Stimulated activated CD4-positive, alpha-beta T cell treated with anti-CD3 and anti-CD28 coated beads, Interleukin-1b, Interleukin-23, amount 100 ng/mL, for 48 hours (primary cell): Measurements from ENCODE around the gene ARHGAP4.
A peak's percentile ranks its signal among the peaks of the same experiment; 100 is the strongest.

ENCODE experiments used
- DNase-seq: peaks from one replicate; pipeline ENCODE4 v3.0.0-alpha.2; 2020

Gene ARHGAP4

DNA sequence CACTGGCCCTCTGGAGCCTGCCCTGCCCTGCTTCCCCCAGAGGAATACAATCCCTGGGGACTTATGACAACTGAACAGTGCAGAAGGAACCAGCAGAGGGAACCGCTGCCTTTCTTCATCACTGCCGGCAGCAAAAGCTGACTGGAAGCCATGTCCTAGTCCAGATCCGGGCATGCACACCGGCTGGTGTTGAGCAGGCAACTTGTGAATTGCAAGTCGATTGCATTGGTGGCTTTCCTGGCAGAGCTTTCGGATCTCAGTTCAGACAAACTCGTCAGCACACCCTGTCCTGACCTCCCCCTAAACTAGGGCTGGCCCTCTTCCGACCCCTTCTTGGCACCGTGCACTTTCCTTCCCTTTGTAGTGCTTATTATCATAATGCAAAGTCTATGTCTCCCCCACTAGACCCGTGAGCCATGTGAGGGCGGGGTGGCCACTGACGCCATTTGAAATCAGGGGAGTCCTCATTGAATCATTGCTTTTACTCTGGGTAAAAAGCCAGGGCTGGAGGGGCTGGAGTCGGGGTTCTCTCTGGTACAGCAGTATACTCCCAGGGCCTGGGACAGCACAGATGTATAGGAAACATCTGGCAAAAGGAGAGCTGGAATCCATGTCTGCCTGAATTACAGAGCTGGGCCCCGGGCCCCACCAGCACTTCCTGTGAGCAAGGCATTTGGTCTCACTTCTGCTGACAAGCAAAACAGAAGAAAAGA lies 1.8 kb downstream of the ARHGAP4 start:
- peak; percentile 38 for DNase-seq

DNA sequence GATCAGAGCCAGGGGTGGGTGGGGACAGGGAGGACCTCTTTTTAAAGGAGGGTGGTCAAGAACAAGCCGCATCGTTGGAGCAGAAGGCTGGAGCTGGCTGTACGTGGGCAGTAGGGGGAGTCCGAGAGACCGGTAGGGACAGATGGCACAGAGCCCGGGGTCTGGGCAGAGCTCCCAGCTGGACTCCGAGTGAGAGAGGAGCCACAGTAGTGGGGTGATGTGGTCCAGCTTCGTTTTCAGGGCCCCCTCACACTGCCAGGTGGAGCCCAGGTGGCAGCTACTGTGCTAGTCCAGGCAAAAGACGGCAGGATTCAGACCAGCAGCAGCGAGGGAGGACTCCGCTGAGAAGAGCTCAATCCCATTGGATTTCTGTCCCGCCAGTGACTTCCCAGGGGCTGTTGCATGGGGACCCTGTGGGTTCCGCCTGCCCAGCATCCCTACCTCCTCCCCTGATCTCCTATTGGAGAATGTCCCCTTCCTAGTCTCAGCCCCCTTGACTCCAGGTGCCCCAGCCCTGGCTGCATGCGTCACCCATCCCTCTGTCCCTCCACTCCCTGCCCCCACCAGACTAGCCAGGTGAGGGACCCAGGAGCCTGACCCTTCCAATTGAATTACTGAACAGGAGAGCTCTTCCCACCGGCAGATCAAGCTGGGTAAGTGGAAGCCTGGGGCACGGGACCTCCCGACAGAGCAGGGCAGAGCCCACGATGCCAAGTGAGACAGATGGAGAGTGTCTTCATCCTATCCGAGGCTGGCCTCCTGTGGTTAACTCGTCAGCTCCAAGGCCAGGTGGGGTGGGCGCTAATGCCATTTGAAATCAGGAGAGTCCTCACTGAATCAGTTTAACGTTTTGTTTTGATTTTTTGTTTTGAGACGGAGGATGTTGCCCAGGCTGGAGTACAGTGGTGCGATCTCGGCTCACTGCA lies 2.9 kb downstream of the ARHGAP4 start:
- no peak for DNase-seq

DNA sequence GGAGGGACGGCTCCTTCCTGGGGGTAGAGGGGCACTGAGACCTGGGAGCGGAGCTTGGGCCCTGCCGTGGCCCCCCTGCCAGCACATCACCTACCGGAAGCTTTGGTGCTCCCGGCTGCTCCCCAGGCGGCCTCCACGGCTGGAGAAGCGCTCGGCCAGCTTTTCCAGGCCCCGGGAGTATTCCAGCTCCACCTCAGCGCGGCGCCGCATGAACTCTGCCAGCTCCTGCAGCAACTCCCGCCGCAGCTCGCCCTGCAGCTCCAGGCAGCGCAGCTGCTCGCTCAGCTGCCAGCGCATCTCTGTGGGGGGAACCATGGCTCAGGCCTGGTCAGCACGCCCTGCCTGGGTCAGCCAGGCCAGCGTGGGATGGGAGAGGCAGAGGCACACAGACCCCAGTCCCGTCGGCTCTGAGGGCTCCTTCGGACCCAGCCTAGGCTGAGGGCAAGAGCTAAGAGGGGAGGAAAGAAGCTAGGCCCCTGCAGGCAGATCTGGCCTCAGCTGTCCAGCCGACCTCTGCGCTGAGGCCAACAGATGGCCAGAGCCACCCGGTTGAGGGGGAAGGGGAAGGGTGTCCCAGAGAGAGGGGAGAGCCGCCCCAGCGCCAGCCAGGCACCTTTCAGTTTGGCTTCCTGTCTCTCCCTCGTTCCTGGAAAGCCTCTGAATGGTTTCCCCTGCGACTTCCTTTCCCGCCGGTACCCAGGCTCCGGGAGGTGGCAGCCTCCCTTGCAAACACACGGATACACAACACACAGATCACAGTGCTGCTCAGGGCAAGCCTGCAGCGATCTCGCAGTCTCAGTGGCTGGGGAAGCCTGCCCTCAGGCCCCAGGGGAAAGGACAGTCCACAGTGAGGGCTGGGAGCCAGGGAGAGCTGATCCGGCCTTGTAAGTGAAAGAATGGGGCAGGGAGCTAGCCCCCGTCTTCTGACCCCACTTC lies 4.3 kb downstream of the ARHGAP4 start:
- no peak for DNase-seq

DNA sequence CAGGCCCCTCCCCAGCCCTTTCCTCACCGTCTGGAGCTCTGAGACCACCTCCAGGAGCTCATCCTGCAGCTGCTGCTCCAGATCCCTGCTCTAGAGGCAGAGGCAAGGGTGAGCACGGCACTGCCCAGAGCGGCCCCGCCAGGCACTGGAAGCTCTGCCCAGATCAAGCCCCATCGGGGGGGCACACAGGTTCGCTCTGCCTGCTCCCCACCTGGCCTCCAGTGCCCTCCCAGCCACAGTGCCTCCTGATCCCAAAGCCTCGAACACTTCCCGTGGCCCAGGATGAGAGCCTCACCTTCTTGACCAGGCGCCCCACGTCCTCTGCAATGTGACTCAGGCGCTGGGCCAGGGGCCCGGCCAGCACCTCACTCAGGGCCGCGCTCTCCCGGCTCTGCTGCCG lies 5.0 kb downstream of the ARHGAP4 start:
- DNase-seq, result no peak

DNA sequence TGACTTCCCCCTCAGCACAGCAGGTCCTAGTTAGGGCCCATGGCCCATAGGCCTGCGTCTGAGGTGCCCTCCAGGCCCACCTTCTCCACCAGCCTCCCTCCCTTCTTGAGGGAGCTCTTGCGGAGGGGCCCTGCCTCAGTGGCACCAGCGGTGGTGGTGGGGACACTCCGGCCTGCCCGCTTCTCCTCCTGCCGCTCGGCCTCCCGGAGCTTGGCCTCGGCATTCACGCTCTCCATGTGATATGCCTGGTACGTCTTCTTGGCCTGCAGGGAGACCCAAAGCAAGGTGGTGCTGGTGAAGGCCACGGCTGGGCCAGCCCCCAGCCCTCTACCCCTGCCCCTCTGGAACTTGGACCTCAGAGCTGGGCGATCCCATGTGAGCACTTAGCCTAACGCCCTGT lies 5.5 kb downstream of the ARHGAP4 start:
- DNase-seq, result no peak

DNA sequence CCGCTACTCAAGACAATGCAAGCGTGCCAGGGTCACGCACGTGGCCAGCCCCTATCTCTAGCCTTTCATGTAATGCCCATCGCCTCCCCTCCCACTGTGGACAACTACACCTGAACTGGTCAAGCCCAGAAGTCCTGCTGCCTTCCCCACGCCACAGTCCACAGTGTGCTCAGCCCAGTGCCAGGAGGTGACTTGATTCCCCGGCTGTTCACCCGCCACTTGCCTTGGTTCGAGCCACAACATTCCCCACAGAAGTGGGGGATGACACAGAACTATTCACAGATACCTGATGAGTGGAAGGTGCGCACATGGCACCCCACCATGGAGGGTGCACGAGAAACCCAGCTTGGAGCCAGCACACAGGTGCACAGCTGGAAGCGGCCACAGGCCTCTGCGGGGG lies 6.8 kb downstream of the ARHGAP4 start:
- DNase-seq, result no peak

DNA sequence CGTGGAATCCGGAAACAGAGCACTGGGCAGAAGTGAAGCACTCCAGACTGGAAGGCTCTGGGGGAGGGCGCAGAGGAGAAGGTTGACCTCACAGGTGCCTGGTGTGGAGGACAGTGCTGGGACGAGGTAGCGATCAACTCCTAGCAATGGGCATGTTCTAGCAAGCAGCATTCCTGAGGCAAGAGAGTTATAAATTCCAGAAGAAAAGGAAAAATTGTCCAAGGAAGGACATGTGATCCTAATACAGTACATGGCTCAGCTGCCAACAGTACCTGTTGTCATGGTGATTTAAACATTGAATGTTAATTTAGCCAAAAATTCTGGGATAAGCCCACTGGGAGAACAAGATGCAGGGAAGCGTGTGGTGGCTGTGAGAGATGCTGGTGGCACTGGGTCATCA lies 8.2 kb downstream of the ARHGAP4 start:
- no peak for DNase-seq

DNA sequence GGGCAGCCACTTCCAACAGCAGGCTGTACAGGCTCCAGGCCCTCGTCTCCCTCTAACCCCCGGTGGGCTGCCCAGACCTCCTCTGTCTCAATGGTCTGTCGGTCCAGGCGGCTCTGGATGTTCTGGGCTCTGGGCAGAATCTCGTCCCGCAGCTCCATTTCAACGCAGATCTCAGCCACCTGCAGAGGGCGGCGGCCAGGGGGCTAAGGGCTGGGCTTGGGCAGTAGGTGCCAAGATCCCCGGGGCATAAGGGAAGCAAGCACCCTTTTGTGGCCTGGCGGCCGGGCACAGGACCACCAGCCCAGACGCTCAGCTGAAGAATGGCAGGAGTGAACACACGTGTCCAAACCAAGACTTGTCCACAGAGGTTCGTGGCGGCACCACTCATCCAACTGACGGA lies 12.4 kb downstream of the ARHGAP4 start:
- no peak for DNase-seq

DNA sequence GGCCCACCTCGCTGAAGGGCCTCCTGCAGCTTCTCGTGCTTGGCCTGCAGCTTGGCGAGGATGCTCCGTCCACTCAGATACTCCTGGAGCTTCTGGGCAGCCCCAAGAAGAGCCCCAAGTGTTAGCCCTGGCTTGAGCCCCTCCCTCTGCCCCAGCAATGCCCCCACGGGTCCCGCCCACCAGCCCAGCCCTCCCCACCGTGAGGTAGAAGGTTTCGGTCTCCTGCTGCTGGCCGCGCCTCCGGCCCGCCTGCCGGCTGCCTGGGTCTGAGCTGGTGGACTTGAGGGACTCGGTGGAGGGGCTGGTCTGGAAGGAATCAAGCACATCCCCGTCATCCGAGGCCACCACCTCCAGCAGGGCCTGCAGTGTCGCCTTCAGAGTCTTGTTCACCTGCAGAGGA lies 12.9 kb downstream of the ARHGAP4 start:
- no peak for DNase-seq

DNA sequence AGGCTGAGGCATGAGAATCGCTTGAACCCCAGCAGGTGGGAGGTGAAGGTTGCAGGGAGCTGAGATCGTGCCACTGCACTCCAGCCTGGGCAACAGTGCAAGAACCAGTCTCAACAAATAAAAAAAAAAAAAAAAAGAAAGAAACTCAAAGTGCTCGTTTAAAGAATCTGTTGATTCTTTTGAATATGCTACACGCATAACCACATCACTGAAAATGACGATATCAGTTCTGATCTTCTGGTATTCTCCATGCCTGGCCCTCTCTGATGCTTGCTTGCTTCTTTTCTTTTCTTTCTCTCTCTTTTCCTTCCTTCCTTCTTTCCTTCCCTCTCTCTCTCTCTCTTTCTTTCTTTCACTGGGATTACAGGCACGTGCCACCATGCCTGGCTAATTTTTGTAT lies 14.3 kb downstream of the ARHGAP4 start:
- DNase-seq, result no peak

DNA sequence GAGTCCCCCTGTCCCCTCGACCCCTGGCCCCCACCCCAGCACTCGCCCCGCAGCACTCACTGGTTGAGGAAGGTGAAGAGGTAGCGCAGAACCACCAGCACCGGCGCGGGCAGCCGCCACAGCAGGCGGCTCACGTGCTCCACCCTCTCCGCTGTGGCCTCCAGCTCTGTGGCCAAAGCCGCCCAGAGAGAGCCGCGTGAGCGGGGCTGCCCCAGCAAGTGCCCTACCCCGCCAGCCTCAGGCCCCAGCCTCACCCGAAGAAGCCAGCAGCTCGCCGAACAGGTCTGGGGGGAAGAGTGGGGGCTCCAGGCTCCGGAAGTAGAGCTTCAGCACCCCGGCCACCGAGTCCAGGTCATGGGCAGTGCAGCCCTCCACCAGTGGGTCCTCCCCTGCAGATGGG lies 15.6 kb downstream of the ARHGAP4 start:
- DNase-seq, result no peak

DNA sequence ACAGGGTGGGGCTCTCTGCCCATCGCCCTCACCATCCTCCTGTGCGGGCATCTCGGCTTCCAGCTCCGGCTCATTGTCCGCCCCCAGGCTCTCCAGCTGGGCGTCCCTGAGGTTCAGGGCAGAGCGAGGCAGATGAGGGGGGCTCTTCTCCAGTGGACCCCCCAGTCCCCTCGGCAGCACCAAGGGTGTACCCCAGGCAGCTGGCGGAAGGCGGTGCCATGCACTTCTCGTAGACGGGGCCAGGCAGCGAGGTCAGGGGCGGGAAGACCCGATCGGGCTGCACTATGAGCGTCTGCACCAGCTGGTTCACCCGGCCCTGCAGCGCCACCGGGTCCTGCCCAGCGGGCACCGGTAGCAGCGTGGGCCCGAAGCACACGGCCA lies 16.1 kb downstream of the ARHGAP4 start:
- DNase-seq, result no peak

DNA sequence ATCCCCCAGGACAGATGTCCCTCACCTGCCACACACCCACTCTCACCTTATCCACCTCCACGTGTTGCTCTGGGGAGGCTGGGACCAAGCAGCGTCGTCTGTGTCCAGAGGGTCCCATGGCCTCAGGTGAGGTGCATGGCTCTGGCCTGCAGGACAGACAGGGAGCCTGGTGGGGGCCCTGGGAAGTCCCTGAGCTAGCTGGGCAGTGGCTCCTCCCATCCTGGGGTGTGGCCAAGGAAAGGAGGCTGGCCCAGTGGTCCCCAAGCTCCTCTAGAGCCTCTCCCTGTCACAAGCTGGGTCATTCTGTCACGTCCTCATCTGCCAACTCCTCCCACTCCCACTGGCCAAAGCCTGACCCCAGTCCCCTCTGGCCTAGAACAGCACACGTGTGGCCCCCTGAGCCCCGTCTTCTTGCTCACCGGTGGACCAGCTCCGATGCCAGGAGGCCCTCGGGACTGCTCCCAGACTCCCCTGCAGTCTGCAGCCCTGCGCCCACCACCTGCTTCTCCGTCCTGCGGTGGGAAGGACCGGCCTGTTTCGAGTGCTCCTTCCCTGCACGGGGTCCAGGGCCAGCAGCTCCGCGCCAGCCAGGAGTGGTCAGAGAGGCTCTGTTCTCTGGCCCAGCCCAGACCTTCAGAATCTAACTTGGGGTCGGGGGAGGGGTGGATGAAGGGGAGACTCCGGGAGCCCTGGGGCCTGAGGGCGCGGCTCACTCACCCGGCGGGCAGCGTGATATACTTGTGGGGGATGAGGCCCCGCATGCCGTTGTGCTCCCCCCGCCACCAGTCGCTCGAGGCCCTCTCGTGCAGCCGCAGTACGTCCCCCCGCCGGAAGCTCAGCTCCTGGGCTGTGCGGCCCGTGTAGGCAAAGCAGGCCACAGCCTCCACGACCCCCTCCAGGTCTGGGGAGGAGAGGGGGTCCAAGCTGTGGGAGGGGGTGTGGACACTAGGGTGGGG lies 16.8 kb downstream of the ARHGAP4 start:
- no peak for DNase-seq

DNA sequence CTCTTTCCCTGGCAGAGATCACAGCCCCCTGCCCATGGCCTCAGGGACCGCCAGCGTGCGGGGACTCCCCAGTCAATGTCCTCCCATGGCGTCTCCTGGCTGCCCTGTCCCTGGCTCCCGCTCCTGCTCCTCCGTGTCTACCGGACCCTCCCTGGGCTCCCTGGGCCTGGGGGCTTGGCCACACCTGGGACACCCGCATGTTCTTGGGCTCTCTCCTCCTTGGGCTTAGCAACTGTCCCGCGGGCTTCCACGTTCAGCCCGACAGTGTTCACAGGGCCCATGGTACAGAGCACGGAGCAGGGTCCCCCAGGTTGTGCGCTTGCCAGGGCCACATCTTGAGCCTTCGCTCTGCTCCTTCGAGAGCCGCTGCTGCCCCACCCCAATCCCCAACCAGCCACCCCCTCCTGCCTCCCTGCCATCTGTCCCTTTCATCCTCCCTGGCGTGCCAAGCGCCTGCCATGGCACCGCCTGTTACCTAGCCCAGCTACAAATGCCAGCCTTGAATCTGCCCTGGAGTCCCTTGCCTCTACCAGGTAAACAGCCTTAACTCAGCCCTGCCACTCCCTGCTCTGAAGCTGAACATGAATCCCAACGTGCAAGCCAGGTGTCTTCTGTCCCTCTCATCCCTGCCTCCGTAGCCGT lies 17.7 kb downstream of the ARHGAP4 start:
- no peak for DNase-seq

DNA sequence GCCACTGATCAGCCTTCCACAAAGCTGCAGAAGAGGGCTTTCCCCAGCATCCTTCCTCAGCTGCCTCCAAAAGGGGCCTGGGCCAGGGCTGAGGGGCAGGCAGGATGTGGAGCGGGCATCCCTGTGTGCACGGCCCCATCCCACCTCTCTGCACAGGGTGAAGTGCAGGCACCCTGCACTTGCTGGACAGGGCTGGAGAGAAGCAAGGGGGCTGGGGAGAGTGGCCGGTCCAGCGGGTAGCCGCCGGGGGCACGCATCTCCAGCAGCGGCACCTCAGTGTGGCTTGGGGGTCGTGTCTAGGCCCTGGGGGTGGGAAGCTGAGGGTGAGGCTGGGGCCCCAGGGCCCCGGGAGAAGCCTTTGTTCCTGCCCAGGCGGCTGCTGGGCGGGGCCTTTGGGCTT lies 18.6 kb downstream of the ARHGAP4 start:
- DNase-seq, result no peak

DNA sequence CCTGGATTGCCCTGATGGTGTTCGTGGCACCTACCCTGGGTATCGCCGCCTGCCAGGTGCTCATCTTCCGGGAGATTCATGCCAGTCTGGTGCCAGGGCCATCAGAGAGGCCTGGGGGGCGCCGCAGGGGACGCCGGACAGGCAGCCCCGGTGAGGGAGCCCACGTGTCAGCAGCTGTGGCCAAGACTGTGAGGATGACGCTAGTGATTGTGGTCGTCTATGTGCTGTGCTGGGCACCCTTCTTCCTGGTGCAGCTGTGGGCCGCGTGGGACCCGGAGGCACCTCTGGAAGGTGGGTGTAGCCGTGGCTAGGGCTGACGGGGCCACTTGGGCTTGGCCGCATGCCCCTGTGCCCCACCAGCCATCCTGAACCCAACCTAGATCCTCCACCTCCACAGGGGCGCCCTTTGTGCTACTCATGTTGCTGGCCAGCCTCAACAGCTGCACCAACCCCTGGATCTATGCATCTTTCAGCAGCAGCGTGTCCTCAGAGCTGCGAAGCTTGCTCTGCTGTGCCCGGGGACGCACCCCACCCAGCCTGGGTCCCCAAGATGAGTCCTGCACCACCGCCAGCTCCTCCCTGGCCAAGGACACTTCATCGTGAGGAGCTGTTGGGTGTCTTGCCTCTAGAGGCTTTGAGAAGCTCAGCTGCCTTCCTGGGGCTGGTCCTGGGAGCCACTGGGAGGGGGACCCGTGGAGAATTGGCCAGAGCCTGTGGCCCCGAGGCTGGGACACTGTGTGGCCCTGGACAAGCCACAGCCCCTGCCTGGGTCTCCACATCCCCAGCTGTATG lies 19.7 kb downstream of the ARHGAP4 start:
- no peak for DNase-seq

DNA sequence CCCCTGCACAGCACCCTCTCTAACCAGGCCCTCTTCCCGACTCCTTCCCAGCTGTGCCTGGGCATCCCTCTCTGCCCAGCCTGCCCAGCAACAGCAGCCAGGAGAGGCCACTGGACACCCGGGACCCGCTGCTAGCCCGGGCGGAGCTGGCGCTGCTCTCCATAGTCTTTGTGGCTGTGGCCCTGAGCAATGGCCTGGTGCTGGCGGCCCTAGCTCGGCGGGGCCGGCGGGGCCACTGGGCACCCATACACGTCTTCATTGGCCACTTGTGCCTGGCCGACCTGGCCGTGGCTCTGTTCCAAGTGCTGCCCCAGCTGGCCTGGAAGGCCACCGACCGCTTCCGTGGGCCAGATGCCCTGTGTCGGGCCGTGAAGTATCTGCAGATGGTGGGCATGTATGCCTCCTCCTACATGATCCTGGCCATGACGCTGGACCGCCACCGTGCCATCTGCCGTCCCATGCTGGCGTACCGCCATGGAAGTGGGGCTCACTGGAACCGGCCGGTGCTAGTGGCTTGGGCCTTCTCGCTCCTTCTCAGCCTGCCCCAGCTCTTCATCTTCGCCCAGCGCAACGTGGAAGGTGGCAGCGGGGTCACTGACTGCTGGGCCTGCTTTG lies 20.5 kb downstream of the ARHGAP4 start:
- no peak for DNase-seq

DNA sequence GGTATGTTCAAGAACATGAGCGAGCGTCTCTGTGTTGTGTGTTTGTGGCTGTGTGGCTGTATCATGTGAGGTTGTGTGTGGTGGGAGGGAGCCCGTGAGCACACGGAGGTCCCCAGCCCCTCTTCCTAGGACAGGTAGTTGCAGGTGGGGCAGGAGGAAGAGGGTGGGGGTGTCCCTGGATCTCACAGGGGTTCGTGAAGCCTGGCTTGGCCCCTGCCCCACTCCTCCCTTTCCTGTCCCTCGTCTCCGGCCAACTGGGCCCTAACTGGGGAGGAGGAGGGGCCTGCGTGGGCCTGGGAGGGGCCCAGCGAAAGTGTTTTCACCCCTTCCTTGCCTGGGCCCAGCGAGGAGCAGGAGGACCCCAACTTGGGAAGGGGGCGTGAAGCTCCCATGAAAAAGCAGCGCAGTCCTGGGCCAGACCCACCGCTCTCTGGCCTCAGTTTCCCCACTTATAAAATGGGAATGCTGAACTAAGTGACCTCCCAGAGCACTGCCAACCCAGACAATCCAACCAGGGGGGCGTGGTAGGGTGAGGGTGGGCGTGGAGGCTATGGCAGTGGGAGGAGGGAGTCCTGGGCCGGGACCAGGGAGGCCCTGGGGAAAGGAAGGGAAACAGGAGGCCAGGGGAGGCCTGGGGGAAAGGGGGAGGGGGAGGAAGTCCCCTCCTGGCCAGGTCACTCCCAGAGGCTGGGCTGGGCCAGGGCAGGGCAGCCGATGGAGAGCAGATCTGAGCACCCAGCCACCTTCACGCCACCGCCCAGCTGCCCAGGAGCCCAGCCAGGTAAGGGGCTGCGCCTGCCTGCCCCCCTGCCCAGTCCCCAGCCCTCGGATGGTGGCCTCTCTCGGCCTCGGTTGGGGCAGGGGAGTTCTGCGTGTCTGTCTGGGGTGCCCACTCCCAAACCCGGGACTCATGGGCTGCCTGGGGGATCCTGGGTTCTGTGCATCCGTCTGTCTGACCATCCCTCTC lies 21.8 kb downstream of the ARHGAP4 start, which contains the start of gene AVPR2:
TSS of gene AVPR2 (plus strand) at position 683 of the 967 bp plus-strand sequence. CDS start 473 bp downstream, outside the sequence.
- no peak for DNase-seq
